Hepatocyte (in vitro differentiated cells): ENCODE results near the gene NUAK2.

Experiments
- EZH2phosphoT487 ChIP-seq: fragments of 200-600 bp; sonication (generic); IDR thresholded peaks from one replicate; pipeline ENCODE4 v1.6.1; 2018; ENCODE audit warnings: antibody characterized with exemption, mild to moderate bottlenecking, low read depth, moderate library complexity; ENCODE audit not compliant: unreplicated experiment, severe bottlenecking
- TF ChIP-seq, protein P1 (sequence below): fragments of 200-600 bp; sonication (generic); IDR thresholded peaks from 2 replicates; pipeline ENCODE4 v1.5.1; 2016; ENCODE audit warnings: antibody characterized with exemption, mild to moderate bottlenecking; ENCODE audit not compliant: poor library complexity

DNA sequence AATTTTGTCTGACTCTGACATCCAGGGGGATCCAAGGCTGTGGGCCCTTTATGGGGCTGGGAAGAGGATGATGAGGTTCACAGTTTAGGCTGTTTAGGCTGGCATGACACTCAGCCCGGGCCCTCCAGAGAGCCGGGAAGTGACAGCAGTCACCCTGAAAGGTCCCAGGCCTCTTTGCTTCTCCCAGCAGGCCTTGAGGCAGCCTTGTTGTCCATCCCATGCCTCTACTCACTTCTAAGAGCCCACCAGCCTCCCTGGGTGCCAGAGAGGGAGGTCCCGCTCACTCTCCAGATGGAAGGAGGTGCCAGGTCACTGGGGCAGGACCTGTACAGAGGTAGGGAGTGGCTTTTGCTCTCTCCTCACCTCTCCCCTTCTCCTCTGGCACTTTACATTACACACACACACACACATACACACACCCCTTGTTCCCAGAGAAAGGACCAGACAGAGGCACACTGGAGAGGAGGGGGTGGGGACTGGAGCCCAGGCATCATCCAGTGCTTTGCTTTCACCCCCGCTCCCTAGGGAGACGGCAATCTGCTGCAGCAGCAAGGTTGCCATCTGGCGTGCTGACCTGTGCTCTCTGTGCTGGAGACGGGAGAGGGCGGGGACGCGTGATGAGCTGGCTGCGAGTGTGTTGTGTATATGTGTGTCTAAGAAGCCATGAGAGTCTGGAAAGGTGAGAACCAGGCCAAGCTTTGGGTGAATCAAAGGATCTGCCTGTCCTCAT lies 30.6 kb upstream of the NUAK2 start:
- TF ChIP-seq, protein P1, sequence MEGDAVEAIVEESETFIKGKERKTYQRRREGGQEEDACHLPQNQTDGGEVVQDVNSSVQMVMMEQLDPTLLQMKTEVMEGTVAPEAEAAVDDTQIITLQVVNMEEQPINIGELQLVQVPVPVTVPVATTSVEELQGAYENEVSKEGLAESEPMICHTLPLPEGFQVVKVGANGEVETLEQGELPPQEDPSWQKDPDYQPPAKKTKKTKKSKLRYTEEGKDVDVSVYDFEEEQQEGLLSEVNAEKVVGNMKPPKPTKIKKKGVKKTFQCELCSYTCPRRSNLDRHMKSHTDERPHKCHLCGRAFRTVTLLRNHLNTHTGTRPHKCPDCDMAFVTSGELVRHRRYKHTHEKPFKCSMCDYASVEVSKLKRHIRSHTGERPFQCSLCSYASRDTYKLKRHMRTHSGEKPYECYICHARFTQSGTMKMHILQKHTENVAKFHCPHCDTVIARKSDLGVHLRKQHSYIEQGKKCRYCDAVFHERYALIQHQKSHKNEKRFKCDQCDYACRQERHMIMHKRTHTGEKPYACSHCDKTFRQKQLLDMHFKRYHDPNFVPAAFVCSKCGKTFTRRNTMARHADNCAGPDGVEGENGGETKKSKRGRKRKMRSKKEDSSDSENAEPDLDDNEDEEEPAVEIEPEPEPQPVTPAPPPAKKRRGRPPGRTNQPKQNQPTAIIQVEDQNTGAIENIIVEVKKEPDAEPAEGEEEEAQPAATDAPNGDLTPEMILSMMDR: no peak
- no peak for TF ChIP-seq EZH2phosphoT487
